KOPT-K1 (cell line): ENCODE results near the gene SLC38A5.
"Not testable (repeated sequence)": the region's sequence is repeated elsewhere in the genome, so short reads cannot be mapped to it uniquely, and the experiment has no call there.

Experiments
- H3K27ac ChIP-seq: fragments of 200-600 bp; sonication (generic); 2 replicates; pipeline ENCODE4 v1.5.1; 2016; ENCODE audit warnings: antibody characterized with exemption, mild to moderate bottlenecking, low read depth, low read length; ENCODE audit not compliant: poor library complexity, severe bottlenecking
- H3K36me3 ChIP-seq: fragments of 200-600 bp; sonication (generic); 2 replicates; pipeline ENCODE4 v1.5.1; 2017; ENCODE audit warnings: antibody characterized with exemption, mild to moderate bottlenecking, low read length, moderate library complexity; ENCODE audit not compliant: insufficient read depth
- H3K9me3 ChIP-seq: fragments of 200-600 bp; sonication (generic); 2 replicates; pipeline ENCODE4 v1.5.1; 2017; ENCODE audit warnings: antibody characterized with exemption, low read length, mild to moderate bottlenecking; ENCODE audit not compliant: insufficient read depth, poor library complexity, severe bottlenecking

Gene SLC38A5

DNA sequence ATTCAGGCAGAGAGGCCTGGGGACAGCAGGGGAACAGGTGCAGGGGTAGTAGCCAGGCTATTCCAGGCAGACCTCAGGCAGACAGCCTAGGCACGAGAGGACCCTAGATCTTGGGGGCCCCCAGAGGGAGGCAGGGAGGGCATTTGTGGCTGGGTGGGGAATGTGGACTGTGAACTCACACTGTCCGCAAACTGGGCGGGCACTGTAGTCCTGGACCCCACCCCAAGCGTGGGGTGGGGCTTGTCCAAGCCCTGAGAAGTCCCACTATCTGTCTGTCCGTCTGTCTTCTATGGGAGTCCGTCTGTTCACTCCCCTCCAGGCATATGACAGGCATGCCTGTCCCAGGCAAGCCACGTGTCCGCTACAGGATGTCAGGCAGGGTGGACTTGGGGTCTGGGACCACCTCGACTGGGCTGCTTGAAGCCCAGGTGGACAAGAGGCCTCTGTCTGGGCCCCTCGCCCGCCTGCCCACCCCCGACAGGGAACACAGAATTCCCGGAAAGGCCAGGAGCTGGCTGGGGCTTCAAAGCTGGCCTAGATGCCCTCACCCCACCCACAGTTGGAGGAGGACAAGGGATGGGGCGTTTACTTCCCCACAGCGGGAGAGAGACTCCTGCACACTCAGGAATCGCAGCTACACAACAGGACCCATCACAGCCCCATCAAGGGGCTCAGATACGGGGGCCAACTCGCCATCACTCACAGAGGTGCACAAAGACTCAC, at the start of gene SLC38A5:
TSS of gene SLC38A5 (minus strand) at position 151 of the 723 bp plus-strand sequence. CDS start 2,336 bp downstream, outside the sequence.
- H3K27ac ChIP-seq, result peak within 1 kb of the TSS; percentile 81
- 0 out of 2 replicates have a peak, but pooled peaks cover 7% of the 10 kb centered on the region for H3K36me3 ChIP-seq
- H3K9me3 ChIP-seq, result no peaks in the 10 kb centered on the region

DNA sequence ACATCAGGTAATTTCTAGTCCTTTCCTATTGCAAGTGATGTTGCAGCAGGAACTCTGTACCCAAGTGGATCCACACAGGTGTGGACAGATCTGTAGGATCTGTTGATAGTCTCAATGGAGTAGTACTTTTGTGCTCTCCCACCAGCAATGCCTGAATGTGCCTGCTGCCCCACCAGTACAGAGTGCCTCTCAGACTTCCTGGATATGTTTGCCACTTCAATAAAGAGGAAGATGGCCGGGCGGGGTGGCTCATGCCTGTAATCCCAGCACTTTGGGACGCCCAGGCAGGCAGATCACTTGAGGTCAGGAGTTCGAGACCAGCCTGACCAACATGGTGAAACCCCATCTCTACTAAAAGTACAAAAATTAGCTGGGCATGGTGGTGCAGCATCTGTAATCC, 49.4 kb upstream of the SLC38A5 start:
- H3K9me3 ChIP-seq, H3K36me3 ChIP-seq: not testable (repeated sequence)
- H3K27ac ChIP-seq, result peak overlapping the region; percentile 90

DNA sequence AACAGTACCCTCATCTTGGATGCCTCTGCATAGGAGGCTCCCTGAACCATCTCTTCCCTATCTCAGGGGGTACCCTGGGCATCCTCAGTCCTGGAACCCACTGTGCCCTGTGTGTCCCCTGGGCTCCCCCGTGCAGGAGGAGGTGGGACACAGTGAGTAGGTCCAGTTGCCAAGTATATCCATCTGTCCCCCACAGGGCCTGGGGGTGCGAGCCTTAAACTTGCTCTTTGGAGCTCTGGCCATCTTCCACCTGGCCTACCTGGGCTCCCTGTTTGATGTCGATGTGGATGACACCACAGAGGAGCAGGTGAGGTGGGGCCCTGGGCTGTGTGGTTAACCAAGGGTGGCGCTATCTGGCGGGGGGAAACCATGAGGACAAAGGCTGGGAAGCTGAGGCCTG, 46.9 kb upstream of the SLC38A5 start:
- no peaks in the 10 kb centered on the region for H3K36me3 ChIP-seq
- no peak overlapping the region for H3K27ac ChIP-seq
- H3K9me3 ChIP-seq, result no peaks in the 10 kb centered on the region

DNA sequence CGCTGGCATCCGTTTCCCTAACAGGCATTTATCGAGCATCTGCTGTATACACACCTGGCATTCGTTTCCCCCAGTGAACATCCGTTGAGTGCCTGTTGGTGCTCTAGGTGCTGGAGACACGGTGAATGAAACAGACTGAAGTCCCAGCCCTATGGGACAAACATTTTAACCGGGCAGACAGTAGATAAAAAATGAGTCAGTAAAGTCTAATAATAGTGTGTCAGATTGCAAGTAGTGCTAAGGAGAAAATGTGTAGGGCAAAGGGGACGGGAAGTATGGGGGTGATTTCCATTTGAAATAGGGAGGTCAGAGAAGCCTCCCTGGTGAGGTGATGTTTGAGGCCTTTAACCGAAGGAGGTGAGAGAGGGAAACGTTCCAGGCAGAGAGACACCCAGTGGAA, 46.2 kb upstream of the SLC38A5 start:
- Histone ChIP-seq H3K36me3 (no peaks in the 10 kb centered on the region), H3K27ac (no peak overlapping the region), H3K9me3 (no peaks in the 10 kb centered on the region)

DNA sequence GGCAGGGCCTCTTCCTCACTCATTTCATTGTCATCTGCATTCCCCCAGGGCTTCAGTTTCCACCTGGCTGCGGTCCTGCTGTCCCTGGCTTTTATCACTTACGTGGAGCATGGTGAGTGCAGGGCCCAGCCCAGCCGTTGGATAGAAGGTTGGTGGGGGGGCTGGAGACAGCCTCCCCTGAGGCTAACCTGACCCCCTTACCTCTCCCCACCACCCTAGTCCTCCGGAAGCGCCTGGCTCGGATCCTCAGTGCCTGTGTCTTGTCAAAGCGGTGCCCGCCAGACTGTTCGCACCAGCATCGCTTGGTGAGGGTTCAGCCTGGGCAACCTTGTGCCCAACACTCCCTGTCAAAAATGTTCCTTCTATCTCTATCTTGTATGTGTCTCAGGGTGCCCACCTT, 45.8 kb upstream of the SLC38A5 start:
- Histone ChIP-seq H3K36me3 (no peaks in the 10 kb centered on the region), H3K27ac (no peak overlapping the region), H3K9me3 (no peaks in the 10 kb centered on the region)

DNA sequence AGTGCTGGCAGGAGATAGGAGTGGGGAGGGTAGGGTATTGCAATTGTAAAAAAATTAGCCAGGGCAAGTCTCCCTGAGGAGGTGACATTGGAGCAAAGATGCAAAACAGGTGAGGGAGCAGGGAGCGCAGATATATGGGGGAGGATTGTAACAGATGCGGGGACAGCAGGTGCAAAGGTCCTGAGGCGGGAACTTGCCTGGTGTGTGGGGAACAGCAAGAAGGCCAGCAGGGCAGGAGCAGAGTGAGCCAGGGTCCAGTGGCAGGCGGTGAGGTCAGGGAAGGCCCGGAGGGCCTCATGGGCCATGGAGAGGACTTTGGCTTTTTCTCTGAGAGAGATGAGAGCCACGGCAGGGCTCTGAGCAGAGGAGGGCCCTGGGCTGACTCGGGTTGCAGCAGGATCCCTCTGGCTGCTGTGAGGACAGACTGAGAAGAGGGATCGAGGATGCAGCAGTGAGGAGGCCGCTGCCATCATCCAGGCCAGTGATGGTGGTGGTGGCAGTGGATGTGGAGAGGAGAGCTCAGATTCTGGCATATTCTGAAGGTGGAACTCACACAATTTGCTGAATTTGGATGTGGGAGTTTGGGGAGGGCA, 44.9 kb upstream of the SLC38A5 start:
- H3K9me3 ChIP-seq, result no peaks in the 10 kb centered on the region
- no peaks in the 10 kb centered on the region for H3K36me3 ChIP-seq
- H3K27ac ChIP-seq, result no peak overlapping the region

DNA sequence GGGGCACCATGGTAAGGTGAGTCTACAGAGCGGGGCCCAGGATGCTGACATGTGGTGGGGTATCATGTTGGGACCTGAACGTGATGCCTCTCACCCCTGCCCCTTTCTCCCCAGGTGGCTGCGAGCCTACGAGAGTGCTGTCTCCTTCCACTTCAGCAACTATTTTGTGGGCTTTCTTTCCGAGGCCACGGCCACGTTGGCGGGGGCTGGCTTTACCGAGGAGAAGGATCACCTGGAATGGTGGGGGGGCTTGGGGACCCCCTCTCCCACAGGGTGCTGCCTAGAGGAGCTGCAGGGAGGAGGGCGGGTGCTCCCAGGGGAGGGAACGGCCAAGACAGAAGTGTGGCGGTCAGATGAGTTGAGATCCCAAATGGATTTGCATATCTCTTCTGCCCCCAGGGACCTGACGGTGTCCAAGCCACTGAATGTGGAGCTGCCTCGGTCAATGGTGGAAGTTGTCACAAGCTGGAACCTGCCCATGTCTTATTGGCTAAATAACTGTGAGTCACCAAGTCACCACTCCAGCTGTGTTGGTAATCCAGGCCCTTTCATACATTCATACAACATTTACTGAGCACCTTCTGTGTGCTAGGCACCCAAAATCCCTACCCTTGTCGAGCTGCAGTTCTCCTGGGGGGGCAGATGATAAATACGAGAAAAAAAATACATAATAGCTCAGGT, 44.2 kb upstream of the SLC38A5 start:
- no peak overlapping the region for H3K27ac ChIP-seq

DNA sequence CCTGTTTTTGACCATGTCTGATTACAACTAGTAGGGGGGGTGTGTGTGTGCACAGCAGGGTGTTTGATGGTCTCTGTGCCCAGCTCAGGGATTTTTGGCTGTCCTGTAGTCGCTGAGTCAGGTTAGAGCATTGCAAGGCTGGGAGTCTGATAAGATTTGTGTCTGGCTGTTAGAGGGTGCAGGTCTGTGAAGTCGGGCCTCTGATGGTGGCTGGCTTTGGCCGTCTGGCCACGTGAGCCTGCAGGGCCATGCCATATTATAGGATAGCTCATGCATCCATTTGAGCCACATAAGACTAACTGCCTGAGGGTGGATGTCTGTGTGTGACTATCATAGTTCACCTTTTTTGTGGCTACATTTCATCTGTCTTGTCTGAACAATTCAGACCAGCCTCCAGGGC, 43.6 kb upstream of the SLC38A5 start:
- Histone ChIP-seq H3K9me3 (no peaks in the 10 kb centered on the region), H3K36me3 (no peaks in the 10 kb centered on the region), H3K27ac (no peak overlapping the region)

More for the DNA sequence above, 44.2 kb upstream of the SLC38A5 start:
- H3K9me3 ChIP-seq, result no peaks in the 10 kb centered on the region
- no peaks in the 10 kb centered on the region for H3K36me3 ChIP-seq

DNA sequence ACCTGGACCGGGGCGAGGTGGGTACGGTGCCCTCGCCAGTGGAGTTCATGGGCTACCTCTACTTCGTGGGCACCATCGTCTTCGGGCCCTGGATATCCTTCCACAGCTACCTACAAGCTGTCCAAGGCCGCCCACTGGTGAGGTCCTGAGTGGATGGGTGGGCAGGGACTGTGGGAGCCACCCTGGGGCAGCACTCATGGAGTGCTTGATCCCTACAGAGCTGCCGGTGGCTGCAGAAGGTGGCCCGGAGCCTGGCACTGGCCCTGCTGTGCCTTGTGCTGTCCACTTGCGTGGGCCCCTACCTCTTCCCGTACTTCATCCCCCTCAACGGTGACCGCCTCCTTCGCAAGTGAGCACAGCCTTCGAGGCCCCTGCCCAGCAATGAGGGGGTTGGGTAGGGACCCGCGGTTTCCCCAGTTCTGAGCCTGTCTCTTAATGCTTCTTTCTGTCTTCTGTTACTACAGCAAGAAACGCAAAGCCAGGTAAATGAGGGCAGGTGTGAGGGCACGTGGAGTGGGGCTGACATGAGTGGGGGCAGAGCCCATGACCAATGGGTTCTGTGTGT, 42.4 kb upstream of the SLC38A5 start:
- H3K36me3 ChIP-seq, result no peaks in the 10 kb centered on the region

DNA sequence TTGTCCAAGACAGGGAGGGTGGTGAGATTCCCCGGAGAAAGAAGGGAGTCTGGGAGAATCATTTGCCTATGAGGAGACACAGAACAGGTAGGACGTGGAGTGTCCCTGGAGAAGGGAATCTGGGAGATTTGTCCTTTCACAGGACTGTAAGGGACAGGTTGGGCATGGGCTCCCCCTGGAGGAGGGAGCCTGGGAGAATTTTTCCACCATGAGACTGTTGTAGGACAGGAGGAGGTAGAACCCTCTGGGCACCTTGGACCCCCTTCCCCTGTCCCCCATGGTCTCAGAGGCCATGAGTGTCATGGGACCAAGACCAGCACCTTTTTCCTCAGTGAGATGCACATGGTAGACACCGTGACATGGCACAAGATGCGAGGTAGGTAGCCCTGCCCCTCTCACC, 41.5 kb upstream of the SLC38A5 start:
- no peaks in the 10 kb centered on the region for H3K36me3 ChIP-seq
- H3K27ac ChIP-seq, result no peak overlapping the region
- H3K9me3 ChIP-seq, result no peaks in the 10 kb centered on the region

More for the DNA sequence above, 42.4 kb upstream of the SLC38A5 start:
- no peaks in the 10 kb centered on the region for H3K9me3 ChIP-seq
- H3K27ac ChIP-seq, result no peak overlapping the region

DNA sequence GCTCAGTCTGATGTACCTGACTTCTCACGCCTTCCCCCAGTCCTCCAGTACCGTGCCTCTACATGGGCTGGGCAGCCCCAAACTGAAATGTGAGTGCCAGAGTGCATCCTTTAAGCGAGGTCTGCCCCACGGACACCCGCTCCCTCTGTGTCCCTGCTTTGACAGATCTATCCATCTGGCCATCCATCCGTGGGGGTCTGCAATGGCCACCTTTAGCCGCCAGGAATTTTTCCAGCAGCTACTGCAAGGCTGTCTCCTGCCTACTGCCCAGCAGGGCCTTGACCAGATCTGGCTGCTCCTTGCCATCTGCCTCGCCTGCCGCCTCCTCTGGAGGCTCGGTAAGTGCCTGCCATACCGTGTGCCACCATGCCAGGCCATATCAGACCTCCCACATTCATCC, 39.6 kb upstream of the SLC38A5 start:
- peak overlapping the region; percentile 32 for H3K27ac ChIP-seq
- no peaks in the 10 kb centered on the region for H3K36me3 ChIP-seq
- no peaks in the 10 kb centered on the region for H3K9me3 ChIP-seq

DNA sequence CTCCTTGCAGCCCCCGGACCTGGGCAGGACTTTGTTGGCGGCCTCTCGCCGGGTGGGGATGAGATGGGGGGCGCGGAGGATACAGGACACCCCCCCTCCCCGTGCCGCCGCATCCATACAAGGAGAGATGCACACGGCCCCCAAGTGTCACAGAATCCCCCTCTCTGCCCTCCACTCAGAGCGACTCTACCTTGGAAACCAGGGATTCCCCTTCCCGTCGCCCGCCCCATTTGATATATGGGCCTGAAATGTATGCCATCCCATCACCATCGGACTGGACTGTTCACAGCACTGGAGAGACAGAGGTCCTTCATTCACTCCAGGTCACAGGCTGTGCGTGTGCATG, 39.2 kb upstream of the SLC38A5 start:
- H3K36me3 ChIP-seq, result no peaks in the 10 kb centered on the region
- H3K27ac ChIP-seq, result peak overlapping the region; percentile 32
- no peaks in the 10 kb centered on the region for H3K9me3 ChIP-seq

DNA sequence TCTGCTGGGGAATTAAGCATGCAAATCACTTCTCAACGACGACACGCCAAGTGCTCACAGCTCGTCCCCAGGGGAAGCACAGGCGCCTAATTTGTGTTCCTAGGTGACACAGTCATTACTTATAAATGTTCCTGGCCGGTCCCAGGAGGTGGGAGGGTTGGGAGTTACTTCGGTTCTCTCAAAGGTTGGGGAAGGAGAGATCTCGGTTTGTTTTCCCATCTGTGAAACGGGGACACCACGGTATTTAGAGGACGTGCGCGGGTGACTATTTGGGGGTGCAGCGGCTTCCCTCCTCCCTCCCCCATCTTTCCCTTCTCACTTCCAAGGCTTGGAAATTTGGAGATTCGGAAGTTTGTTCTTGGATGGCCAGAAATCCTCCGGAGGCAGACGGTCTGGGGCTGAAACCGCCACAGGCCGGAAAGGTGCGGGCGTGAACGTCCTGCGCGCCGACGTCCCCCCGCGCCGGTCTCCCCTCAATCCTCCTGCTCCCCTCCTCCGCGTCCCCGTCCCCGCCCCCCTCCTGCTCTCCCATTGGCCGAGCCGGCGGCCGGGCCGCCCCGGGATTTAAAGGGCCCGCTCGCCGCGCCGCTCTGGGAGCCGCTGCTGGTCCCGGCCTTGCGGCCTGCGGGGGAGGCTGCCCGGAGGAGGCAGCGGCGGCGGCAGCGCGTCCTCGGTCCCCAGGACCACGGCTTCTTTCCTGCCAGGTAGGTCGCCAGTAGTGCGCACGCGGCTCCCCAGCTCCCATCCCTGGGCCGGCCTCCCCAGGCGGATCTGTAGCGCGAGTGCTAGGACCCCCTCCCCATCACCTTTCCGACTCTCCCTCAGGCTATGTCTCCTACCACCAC, 38.6 kb upstream of the SLC38A5 start, which contains the start of gene PORCN:
TSS of gene PORCN (plus strand) at position 593 of the 845 bp plus-strand sequence. CDS start 829 bp downstream, outside the sequence.
- Histone ChIP-seq H3K9me3 (no peaks in the 10 kb centered on the region), H3K27ac (peak within 1 kb of the TSS; percentile 60), H3K36me3 (no peaks in the 10 kb centered on the region)

DNA sequence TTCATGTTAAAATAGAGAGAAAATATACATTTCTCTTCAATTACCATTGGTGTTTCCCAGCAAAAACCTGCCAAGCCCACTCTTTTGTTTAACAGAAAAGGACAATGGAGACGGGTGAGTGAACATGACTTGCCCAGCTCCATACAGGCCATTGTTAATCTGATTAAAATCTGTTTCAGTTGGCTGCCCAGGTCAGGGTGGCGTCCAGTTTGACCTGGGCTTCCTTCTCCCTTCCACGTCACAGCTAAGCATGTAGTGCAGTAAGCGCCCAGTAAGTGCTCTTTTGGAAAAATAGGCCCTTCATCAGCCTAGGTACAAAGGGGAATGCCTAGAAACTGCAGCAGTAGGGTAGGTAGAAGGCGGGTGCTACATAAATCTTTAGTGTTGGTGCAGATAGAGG, 37.2 kb upstream of the SLC38A5 start:
- Histone ChIP-seq H3K9me3 (no peaks in the 10 kb centered on the region), H3K27ac (no peak overlapping the region), H3K36me3 (no peaks in the 10 kb centered on the region)
